Adrenal gland (tissue), 12 donors: ENCODE data around the gene HIP1. TPM values are rescaled to one million over a fixed set of nuclear protein-coding genes. Genes with fewer than 3 reads are reported as not detected.
"Not testable (repeated sequence)": the region's sequence is repeated elsewhere in the genome, so short reads cannot be mapped to it uniquely, and the experiment has no call there.

Source experiments
- DNase-seq, 7 donors: peaks; one replicate each; pipeline ENCODE4 v3.0.0-alpha.2; 2019 to 2020
- H3K27ac ChIP-seq, 5 donors: fragments of 200-600 bp; sonication (generic) in 4 of 5; 1 replicate in 3 of 5; 2 replicates in 2 of 5; pipeline versions ENCODE4 v1.5.1 to v1.8.0; 2016 to 2020; ENCODE audit warnings: mild to moderate bottlenecking in 1 of 5
- H3K27me3 ChIP-seq: fragments of 200-600 bp; 2 replicates; pipeline ENCODE4 v1.8.0; 2021
- H3K36me3 ChIP-seq, 2 donors: fragments of 200-600 bp; replicated peaks in 1 of 2; 1 replicate in 1 of 2; 2 replicates in 1 of 2; pipeline versions ENCODE4 v1.5.1 to v1.8.0; 2018 to 2022
- H3K4me1 ChIP-seq, 2 donors: fragments of 200-600 bp; replicated peaks in 1 of 2; 1 replicate in 1 of 2; 2 replicates in 1 of 2; pipeline versions ENCODE4 v1.5.1 to v1.8.0; 2018 to 2021
- H3K4me3 ChIP-seq, 4 donors: fragments of 200-600 bp; sonication (generic) in 3 of 4; one replicate each; pipeline ENCODE4 v1.5.1; 2016 to 2018
- H3K9me3 ChIP-seq, 3 donors: fragments of 200-600 bp; sonication (generic) in 1 of 3; replicated peaks in 1 of 3; 1 replicate in 2 of 3; 2 replicates in 1 of 3; pipeline versions ENCODE4 v1.5.1 to v1.8.0; 2016 to 2021
- POLR2A ChIP-seq, 2 donors: fragments of 450-650 bp; IDR thresholded peaks; one replicate each; pipeline ENCODE4 v1.6.1; 2017; ENCODE audit warnings: antibody characterized with exemption in 2 of 2, mild to moderate bottlenecking in 2 of 2, moderate library complexity in 1 of 2
- WGBS, 4 donors: extraction: QIAGEN DNeasy Blood & Tissue Kit in 2 of 4; methylation state at CpG; one replicate each; pipeline versions ENCODE4 v1.1.5 to v1.1.7; 2013 to 2017; 5-methylcytosine and 5-hydroxymethylcytosine counted together
- intact Hi-C, 2 donors: fragments of 100-400 bp; cut with DNase I; formaldehyde crosslinking; loops; one replicate each; pipeline versions ENCODE4 v1.14.1 to v1.15.0; 2022 to 2023
- polyA plus RNA-seq, 3 donors: library from polyadenylated mRNA; stranded (reverse); fragments of 200-250 nt in 2 of 3; fragments of 350-450 nt in 1 of 3; fragmentation: Illumina TruSeq in 1 of 3; extraction: RNeasy Lipid Tissue Mini Kit (QIAGEN cat#74804) in 1 of 3; gene quantifications; one replicate each; pipeline ENCODE4 v1.2.3, GENCODE V29; 2013 to 2014
- total RNA-seq, 9 donors: library from RNA; depleted of rRNA in 4 of 9; stranded (reverse); fragments of >200 nt in 4 of 9; fragments of 120-200 nt in 1 of 9; fragmentation: NEBNext Ultra II Directional in 1 of 9; extraction: Animal tissue kit (Norgen Biotek cat#: 25700) in 1 of 9; gene quantifications; one replicate each; pipeline versions ENCODE4 v1.1.0 to v1.2.4, GENCODE V29; 2013 to 2023
- TF ChIP-seq, protein P1 (sequence below), 6 experiments: fragments of 450-650 bp in 4 of 6; fragments of 200-600 bp in 2 of 6; sonication (generic) in 1 of 6; IDR thresholded peaks; 1 replicate in 5 of 6; 2 replicates in 1 of 6; pipeline versions ENCODE4 v1.5.1 to v1.8.0; 2016 to 2021; ENCODE audit warnings: antibody characterized with exemption in 6 of 6, mild to moderate bottlenecking in 2 of 6, moderate library complexity in 1 of 6
- donor health status: healthy with polysubstance abuse.
- donor health status: Bipolar disorder and iron deficiency.
- donor health status: DM: yes; HTN: yes; CAD: no.
- donor health status: DM: no; HTN: no; CAD: no.
- donor health status: DM: no; HTN: no; CAD: no.
- donor health status: DM: yes; HTN: yes; CAD: no.

The HIP1 gene
- total and polyA plus RNA-seq, 12 donors, result 5.9 to 48.9 (median 32.8) TPM

DNA sequence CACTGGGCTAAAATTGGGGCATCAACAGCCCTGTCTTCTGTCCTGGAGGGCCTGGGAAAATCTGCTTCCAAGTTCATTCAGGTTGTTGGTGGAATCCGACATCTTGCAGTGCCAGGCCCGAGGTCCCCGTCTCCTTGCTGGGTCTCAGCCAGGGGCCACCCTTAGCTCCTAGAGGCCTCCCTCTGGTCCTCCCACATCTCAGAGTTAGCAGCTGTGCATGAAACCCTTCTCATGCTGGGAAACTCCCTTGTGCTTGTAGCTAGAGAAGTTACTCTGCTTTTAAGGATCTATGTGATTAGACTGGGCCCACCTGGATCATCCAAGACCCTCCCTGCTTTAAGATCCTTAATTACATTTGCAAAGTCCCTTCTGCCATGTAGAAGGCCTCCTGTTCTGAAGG lies 15.3 kb downstream of the HIP1 start:
- Histone ChIP-seq H3K4me1 (peaks cover 0 to 4% of the 10 kb centered on the region in 2 donors), H3K36me3 (no peaks in the 10 kb centered on the region), H3K27me3 (no peaks in the 10 kb centered on the region), H3K27ac (no peak overlapping the region), H3K9me3 (no peaks in the 10 kb centered on the region), H3K4me3 (no peak overlapping the region)
- TF ChIP-seq, protein P1, sequence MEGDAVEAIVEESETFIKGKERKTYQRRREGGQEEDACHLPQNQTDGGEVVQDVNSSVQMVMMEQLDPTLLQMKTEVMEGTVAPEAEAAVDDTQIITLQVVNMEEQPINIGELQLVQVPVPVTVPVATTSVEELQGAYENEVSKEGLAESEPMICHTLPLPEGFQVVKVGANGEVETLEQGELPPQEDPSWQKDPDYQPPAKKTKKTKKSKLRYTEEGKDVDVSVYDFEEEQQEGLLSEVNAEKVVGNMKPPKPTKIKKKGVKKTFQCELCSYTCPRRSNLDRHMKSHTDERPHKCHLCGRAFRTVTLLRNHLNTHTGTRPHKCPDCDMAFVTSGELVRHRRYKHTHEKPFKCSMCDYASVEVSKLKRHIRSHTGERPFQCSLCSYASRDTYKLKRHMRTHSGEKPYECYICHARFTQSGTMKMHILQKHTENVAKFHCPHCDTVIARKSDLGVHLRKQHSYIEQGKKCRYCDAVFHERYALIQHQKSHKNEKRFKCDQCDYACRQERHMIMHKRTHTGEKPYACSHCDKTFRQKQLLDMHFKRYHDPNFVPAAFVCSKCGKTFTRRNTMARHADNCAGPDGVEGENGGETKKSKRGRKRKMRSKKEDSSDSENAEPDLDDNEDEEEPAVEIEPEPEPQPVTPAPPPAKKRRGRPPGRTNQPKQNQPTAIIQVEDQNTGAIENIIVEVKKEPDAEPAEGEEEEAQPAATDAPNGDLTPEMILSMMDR (IDR thresholded peaks at IDR 0.05), result no peak
- TF ChIP-seq POLR2A (IDR thresholded peaks at IDR 0.05), result no peak
- intact Hi-C loops, result loop anchor here in 1 of 2 donors (5.0 kb wide), 1 partner anchor 36 kb away; no protein-coding TSS in a partner anchor
- DNase-seq, result no peak
- WGBS, 4 donors, result 83 to 100% (median 87%) methylated on average over 1 to 3 of the region's 3 CpGs

DNA sequence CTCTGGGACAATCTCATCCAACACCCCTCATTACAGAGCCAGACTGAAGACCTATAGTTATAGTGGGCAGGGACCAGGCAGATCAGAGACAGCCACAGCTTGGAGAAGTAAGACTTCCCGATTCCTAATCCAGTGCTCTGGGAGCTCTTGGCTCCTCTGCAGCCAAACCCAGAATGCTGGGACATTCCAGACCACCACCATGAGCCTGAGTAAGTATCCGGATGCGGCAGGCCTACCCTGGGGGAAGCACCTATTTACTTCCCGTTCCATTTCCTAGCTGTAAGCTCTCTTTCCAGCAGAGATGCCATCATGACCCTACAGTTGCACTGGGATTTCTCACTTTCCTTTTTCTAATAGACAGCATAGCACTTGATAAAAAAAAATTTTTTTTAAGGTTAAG lies 16.4 kb downstream of the HIP1 start:
- H3K36me3 ChIP-seq, result no peaks in the 10 kb centered on the region
- 55 to 86% (median 79%) methylated on average over 4 of the region's 4 CpGs for WGBS, 4 donors
- intact Hi-C loops, result loop anchor here in 1 of 2 donors (5.0 kb wide), 1 partner anchor 35 kb away; no protein-coding TSS in a partner anchor
- H3K4me1 ChIP-seq, result peaks cover 0 to 5% of the 10 kb centered on the region in 2 donors
- no peak overlapping the region for H3K4me3 ChIP-seq
- no peak for TF ChIP-seq POLR2A (IDR thresholded peaks at IDR 0.05)
- TF ChIP-seq, protein P1 (IDR thresholded peaks at IDR 0.05), result no peak
- H3K27ac ChIP-seq, result no peak overlapping the region
- no peaks in the 10 kb centered on the region for H3K9me3 ChIP-seq
- no peak for DNase-seq
- H3K27me3 ChIP-seq, result no peaks in the 10 kb centered on the region

DNA sequence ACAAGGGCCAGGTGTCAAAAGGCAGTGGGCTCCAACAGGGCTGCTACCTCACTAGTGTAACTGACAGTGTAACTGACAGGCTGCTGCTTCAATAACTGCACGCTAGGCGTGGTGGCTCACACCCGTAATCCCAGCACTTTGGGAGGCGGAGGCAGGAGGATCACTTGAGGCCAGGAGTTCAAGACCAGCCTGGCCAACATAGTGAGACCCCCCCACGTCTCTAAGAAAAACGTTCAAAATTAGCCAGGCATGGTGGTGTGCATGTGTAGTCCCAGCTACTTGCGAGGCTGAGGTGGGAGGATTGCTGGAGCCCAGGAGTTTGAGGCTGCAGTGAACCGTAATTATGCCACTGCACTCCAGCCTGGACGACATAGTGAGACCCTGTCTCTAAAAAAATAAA lies 16.8 kb downstream of the HIP1 start:
- H3K27ac ChIP-seq, H3K27me3 ChIP-seq, H3K4me3 ChIP-seq, H3K4me1 ChIP-seq, H3K9me3 ChIP-seq, H3K36me3 ChIP-seq, DNase-seq: not testable (repeated sequence)
- WGBS, 4 donors, result 90 to 94% (median 92%) methylated on average over 6 to 9 of the region's 9 CpGs
- intact Hi-C loops, result loop anchor here in 1 of 2 donors (5.0 kb wide), 1 partner anchor 35 kb away; no protein-coding TSS in a partner anchor

DNA sequence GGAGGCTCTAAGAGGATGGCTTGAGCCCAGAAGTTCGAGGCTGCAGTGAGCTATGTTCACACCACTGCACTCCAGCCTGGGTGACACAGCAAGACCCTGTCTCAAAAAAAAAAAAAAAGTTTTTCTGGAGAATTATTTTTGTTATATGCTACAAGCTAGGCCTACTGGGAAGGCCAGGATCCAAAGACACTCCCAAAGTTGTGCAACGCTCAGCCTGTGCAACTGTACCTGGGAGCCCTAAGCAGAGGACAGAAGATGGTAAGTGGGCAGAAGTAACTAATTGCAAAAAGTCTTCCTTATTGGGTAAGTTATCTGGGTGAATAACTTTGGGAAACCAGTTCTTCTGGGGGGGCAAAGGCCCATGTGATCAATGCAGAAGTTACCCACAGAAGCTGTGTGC lies 17.3 kb downstream of the HIP1 start:
- no peak for DNase-seq
- intact Hi-C loops, result loop anchor here in 1 of 2 donors (5.0 kb wide), 1 partner anchor 34 kb away; no protein-coding TSS in a partner anchor
- no peaks in the 10 kb centered on the region for H3K36me3 ChIP-seq
- no peak for TF ChIP-seq POLR2A (IDR thresholded peaks at IDR 0.05)
- TF ChIP-seq, protein P1 (IDR thresholded peaks at IDR 0.05), result no peak
- H3K4me1 ChIP-seq, result peaks cover 0 to 5% of the 10 kb centered on the region in 2 donors
- H3K4me3 ChIP-seq, result no peak overlapping the region
- 85 to 88% (median 87%) methylated on average over 2 of the region's 2 CpGs for WGBS, 4 donors
- no peaks in the 10 kb centered on the region for H3K27me3 ChIP-seq
- no peaks in the 10 kb centered on the region for H3K9me3 ChIP-seq
- no peak overlapping the region for H3K27ac ChIP-seq

DNA sequence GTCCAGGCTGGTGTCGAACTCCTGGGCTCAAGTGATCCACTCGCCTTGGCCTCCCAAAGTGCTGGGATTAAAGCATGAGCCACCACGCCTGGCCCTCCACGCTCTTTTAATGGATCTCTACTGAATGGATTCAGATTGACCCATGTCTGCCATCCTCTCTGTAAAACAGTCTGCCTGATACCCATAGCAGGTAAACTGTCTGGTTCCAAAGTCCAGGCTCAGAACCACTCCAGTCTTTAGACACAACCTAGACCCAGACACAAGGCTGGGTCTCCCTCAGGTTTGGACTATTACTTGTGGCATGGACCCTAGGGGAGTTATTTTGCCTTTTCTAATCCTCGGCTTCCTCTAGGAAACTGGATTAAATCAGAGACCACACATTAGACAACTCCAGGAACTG lies 19.1 kb downstream of the HIP1 start:
- intact Hi-C loops, result loop anchor here in 1 of 2 donors (5.0 kb wide), 1 partner anchor 32 kb away; no protein-coding TSS in a partner anchor
- H3K27ac ChIP-seq, result no peak overlapping the region
- no peaks in the 10 kb centered on the region for H3K36me3 ChIP-seq
- peaks cover 0 to 5% of the 10 kb centered on the region in 2 donors for H3K4me1 ChIP-seq
- TF ChIP-seq POLR2A (IDR thresholded peaks at IDR 0.05), result no peak
- TF ChIP-seq, protein P1 (IDR thresholded peaks at IDR 0.05), result no peak
- no peak overlapping the region for H3K4me3 ChIP-seq
- no peak for DNase-seq
- no peaks in the 10 kb centered on the region for H3K27me3 ChIP-seq
- no peaks in the 10 kb centered on the region for H3K9me3 ChIP-seq
- WGBS, 4 donors, result 95 to 97% (median 96%) methylated on average over 5 of the region's 5 CpGs
